ENCODE results near the gene TRABD.

The TRABD gene

GRCh38 chr22:50160947-50161346, 24.8 kb upstream of the TRABD start:
- Histone ChIP-seq H3K9me2 (replicated peaks; ENCODE audit: low read depth, low read length) (no peaks in the 10 kb centered on the region), H3K79me2 (ENCODE audit: insufficient read depth, low read length) (no peaks in the 10 kb centered on the region), H3K9ac (ENCODE audit: low read depth, low read length, poor library complexity, severe bottlenecking) (no peak overlapping the region), H4K20me1 (ENCODE audit: insufficient read depth, low read length, poor library complexity, severe bottlenecking) (no peaks in the 10 kb centered on the region), H3K4me1 (ENCODE audit: insufficient read depth, low read length, poor library complexity, severe bottlenecking) (no peaks in the 10 kb centered on the region), H3F3A (ENCODE audit: low read depth) (no peaks in the 10 kb centered on the region), H3K4me3 (ENCODE audit: low read length, poor library complexity, severe bottlenecking) (no peak overlapping the region), H3K4me2 (ENCODE audit: low read depth, low read length, poor library complexity, severe bottlenecking) (no peak overlapping the region), H2AFZ (ENCODE audit: low read length) (no peak overlapping the region), H3K9me3 (ENCODE audit: insufficient read depth, low read depth, low read length) (no peaks in the 10 kb centered on the region), H3K36me3 (ENCODE audit: insufficient read depth, low read length) (no peaks in the 10 kb centered on the region), H3K27me3 (ENCODE audit: insufficient read depth, low read length, poor library complexity, severe bottlenecking) (no peaks in the 10 kb centered on the region)
- TF ChIP-seq EZH2phosphoT487 (IDR thresholded peaks at IDR 0.05; ENCODE audit: borderline replicate concordance): no peak

- no peak overlapping the region for H3K4me2 ChIP-seq (ENCODE audit: low read depth, low read length, poor library complexity, severe bottlenecking)
- TF ChIP-seq CTCF (conservative IDR thresholded peaks at IDR 0.05; ENCODE audit: low read length) (no peak), EZH2phosphoT487 (IDR thresholded peaks at IDR 0.05; ENCODE audit: borderline replicate concordance) (no peak)
- no peaks in the 10 kb centered on the region for H3F3A ChIP-seq (ENCODE audit: low read depth)
- H3K27me3 ChIP-seq (ENCODE audit: insufficient read depth, low read length, poor library complexity, severe bottlenecking): no peaks in the 10 kb centered on the region
- no peaks in the 10 kb centered on the region for H4K20me1 ChIP-seq (ENCODE audit: insufficient read depth, low read length, poor library complexity, severe bottlenecking)
- H3K36me3 ChIP-seq (ENCODE audit: insufficient read depth, low read length): no peaks in the 10 kb centered on the region
- H3K79me2 ChIP-seq (ENCODE audit: insufficient read depth, low read length): no peaks in the 10 kb centered on the region
- no peak overlapping the region for H2AFZ ChIP-seq (ENCODE audit: low read length)
- H3K9ac ChIP-seq (ENCODE audit: low read depth, low read length, poor library complexity, severe bottlenecking): no peak overlapping the region
- H3K9me3 ChIP-seq (ENCODE audit: insufficient read depth, low read depth, low read length): no peaks in the 10 kb centered on the region
- H3K4me1 ChIP-seq (ENCODE audit: insufficient read depth, low read length, poor library complexity, severe bottlenecking): no peaks in the 10 kb centered on the region
- H3K9me2 ChIP-seq (replicated peaks; ENCODE audit: low read depth, low read length): no peaks in the 10 kb centered on the region
- no peak overlapping the region for H3K4me3 ChIP-seq (ENCODE audit: low read length, poor library complexity, severe bottlenecking)
Observed at GRCh38 chr22:50161508-50162390, 24.0 kb upstream of the TRABD start.

GRCh38 chr22:50162391-50162956, 23.2 kb upstream of the TRABD start:
- Histone ChIP-seq H3K9me3 (ENCODE audit: insufficient read depth, low read depth, low read length) (no peaks in the 10 kb centered on the region), H3K9me2 (replicated peaks; ENCODE audit: low read depth, low read length) (no peaks in the 10 kb centered on the region), H3K9ac (ENCODE audit: low read depth, low read length, poor library complexity, severe bottlenecking) (no peak overlapping the region), H3K27me3 (ENCODE audit: insufficient read depth, low read length, poor library complexity, severe bottlenecking) (no peaks in the 10 kb centered on the region), H3K36me3 (ENCODE audit: insufficient read depth, low read length) (no peaks in the 10 kb centered on the region), H3F3A (ENCODE audit: low read depth) (no peaks in the 10 kb centered on the region), H3K79me2 (ENCODE audit: insufficient read depth, low read length) (no peaks in the 10 kb centered on the region), H4K20me1 (ENCODE audit: insufficient read depth, low read length, poor library complexity, severe bottlenecking) (no peaks in the 10 kb centered on the region), H3K4me3 (ENCODE audit: low read length, poor library complexity, severe bottlenecking) (no peak overlapping the region), H3K4me2 (ENCODE audit: low read depth, low read length, poor library complexity, severe bottlenecking) (no peak overlapping the region), H2AFZ (ENCODE audit: low read length) (no peak overlapping the region), H3K4me1 (ENCODE audit: insufficient read depth, low read length, poor library complexity, severe bottlenecking) (no peaks in the 10 kb centered on the region)
- no peak for TF ChIP-seq EZH2phosphoT487 (IDR thresholded peaks at IDR 0.05; ENCODE audit: borderline replicate concordance)
- no peak for TF ChIP-seq CTCF (conservative IDR thresholded peaks at IDR 0.05; ENCODE audit: low read length)

Data from Loucy (cell line).